Keratinocyte (primary cell): ENCODE data around the gene FAM110D. TPM values are rescaled to one million over a fixed set of nuclear protein-coding genes. Genes with fewer than 3 reads are reported as not detected.

Experiments
- DNase-seq: peaks from one replicate; pipeline ENCODE4 v3.0.0-alpha.2; 2011; ENCODE audit warnings: low read depth, missing footprints, low spot score
- FAIRE-seq: peaks from 2 replicates; lab custom pipeline; 2011; peaks lifted over from hg19 to GRCh38; lab: Jason Lieb, UNC
- H2AFZ ChIP-seq: 2 replicates; pipeline ENCODE4 v1.6.0; 2012; ENCODE audit warnings: low read length, control low read depth, inconsistent platforms; ENCODE audit not compliant: control insufficient read depth
- H3K27ac ChIP-seq: 2 replicates; pipeline ENCODE4 v1.5.1; 2011; ENCODE audit warnings: low read length; ENCODE audit not compliant: control insufficient read depth, insufficient read depth
- H3K27me3 ChIP-seq: 3 replicates; pipeline ENCODE4 v1.6.0; 2011; ENCODE audit warnings: low read length; ENCODE audit not compliant: control insufficient read depth, insufficient read depth; ENCODE audit errors: extremely low read depth
- H3K36me3 ChIP-seq, 2 experiments: 2 replicates in 1 of 2; 3 replicates in 1 of 2; pipeline ENCODE4 v1.5.1; 2011; ENCODE audit warnings: low read length in 2 of 2, mild to moderate bottlenecking in 1 of 2; ENCODE audit not compliant: control insufficient read depth in 2 of 2, insufficient read depth in 2 of 2; ENCODE audit errors: extremely low read depth in 1 of 2
- H3K4me1 ChIP-seq: 3 replicates; pipeline ENCODE4 v1.5.1; 2011; ENCODE audit warnings: low read length; ENCODE audit not compliant: control insufficient read depth, insufficient read depth; ENCODE audit errors: extremely low read depth
- H3K4me2 ChIP-seq: 3 replicates; pipeline ENCODE4 v1.6.0; 2011; ENCODE audit warnings: low read depth, low read length; ENCODE audit not compliant: control insufficient read depth, insufficient read depth; ENCODE audit errors: extremely low read depth
- H3K4me3 ChIP-seq, 3 experiments: fragments of 200-600 bp in 1 of 3; sonication (generic) in 1 of 3; 2 replicates in 2 of 3; 3 replicates in 1 of 3; pipeline ENCODE4 v1.5.1; 2011 to 2016; ENCODE audit warnings: low read length in 3 of 3, mild to moderate bottlenecking in 3 of 3, control low read depth in 2 of 3, inconsistent platforms in 1 of 3, low read depth in 1 of 3, mixed read lengths in 1 of 3, mixed run types in 1 of 3, moderate library complexity in 1 of 3; ENCODE audit not compliant: control insufficient read depth in 2 of 3, insufficient read depth in 2 of 3; ENCODE audit errors: extremely low read depth in 1 of 3
- H3K79me2 ChIP-seq: 2 replicates; pipeline ENCODE4 v1.6.0; 2012; ENCODE audit warnings: low read length; ENCODE audit not compliant: control insufficient read depth, insufficient read depth
- H3K9ac ChIP-seq: 3 replicates; pipeline ENCODE4 v1.6.0; 2011; ENCODE audit warnings: low read length; ENCODE audit not compliant: control insufficient read depth, insufficient read depth; ENCODE audit errors: extremely low read depth
- H3K9me1 ChIP-seq: 3 replicates; pipeline ENCODE4 v1.6.0; 2011; ENCODE audit warnings: low read length; ENCODE audit not compliant: control insufficient read depth, insufficient read depth; ENCODE audit errors: extremely low read depth
- H3K9me3 ChIP-seq: 2 replicates; pipeline ENCODE4 v1.5.1; 2012; ENCODE audit warnings: low read depth, low read length; ENCODE audit not compliant: control insufficient read depth
- H4K20me1 ChIP-seq: 3 replicates; pipeline ENCODE4 v1.6.0; 2011; ENCODE audit warnings: low read length; ENCODE audit not compliant: control insufficient read depth, insufficient read depth; ENCODE audit errors: extremely low read depth
- EZH2 ChIP-seq: IDR thresholded peaks from one replicate; pipeline ENCODE4 v1.6.1; 2012; ENCODE audit warnings: inconsistent platforms, mild to moderate bottlenecking, low read length, moderate library complexity
- dilution Hi-C: fragments of 300-500 bp; cut with MboI; formaldehyde crosslinking; loops from one replicate; pipeline ENCODE4 v1.7.0; 2020; ENCODE audit warnings: low sequenced_read_pairs; ENCODE audit not compliant: extremely low pct_ligation_motif_present
- polyA plus RNA-seq, 5 experiments: library from polyadenylated mRNA; depleted of rRNA in 3 of 5; stranded (reverse) in 3 of 5; stranded (forward) in 1 of 5; unstranded in 1 of 5; fragments of >200 nt; gene quantifications; 1 replicate in 1 of 5; 2 replicates in 3 of 5; 3 replicates in 1 of 5; pipeline versions ENCODE4 v1.2.1 to v1.2.3, GENCODE V29; 2011 to 2012; ENCODE audit warnings: missing spikeins in 2 of 5, low read depth in 1 of 5, low replicate concordance in 1 of 5
- TF ChIP-seq, protein P1 (sequence below), 3 experiments: IDR thresholded peaks in 1 of 3; conservative IDR thresholded peaks in 1 of 3; optimal IDR thresholded peaks in 1 of 3; 2 replicates in 2 of 3; 3 replicates in 1 of 3; pipeline versions ENCODE3 to v1.5.1; 2011; ENCODE audit warnings: low read length in 3 of 3, mild to moderate bottlenecking in 3 of 3, moderate library complexity in 2 of 3, control low read depth in 1 of 3, inconsistent platforms in 1 of 3; ENCODE audit not compliant: insufficient read depth in 2 of 3; ENCODE audit errors: extremely low read depth in 1 of 3

The FAM110D gene
- polyA plus RNA-seq, 1 donor (not counting 4 experiments of a cell fraction or from before 2014, with no cell fraction given): not detected

DNA sequence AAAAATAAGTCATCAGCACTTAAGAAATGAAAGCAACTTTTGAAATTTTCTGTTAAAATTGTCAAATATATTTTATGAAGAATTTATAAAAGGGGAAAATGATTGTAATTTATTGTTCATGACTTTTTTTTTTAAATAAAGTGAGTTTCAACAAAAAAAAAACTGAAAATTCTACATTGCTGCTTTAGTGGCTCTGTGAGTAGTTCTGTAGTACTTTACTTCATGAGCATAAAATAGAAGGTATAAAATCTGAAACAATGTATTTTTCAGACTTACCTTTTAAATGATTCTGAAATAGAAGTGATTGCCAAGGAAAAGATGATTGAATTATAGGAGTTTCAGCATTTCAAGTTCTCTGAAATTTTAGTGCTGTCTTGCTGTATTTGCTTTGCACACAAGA, 33.5 kb upstream of the FAM110D start:
- H3K4me2 ChIP-seq: no peak overlapping the region

DNA sequence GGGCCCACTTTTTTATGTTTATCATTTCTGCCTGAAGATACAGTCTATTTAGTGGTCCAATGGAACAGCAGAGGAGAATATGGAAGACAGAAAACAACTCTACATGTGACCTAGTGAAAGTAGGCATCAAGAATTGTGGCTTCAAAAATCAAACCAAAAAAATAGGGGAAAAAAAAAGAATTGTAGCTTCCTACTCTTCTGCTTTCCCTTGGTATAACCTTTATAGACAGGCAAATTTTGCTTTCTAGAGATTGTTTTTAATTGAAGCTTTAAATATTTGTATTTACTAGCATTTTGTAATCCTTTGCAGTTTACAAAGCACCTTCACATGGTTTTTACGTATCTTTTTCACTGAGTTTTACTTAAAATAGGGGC, 32.9 kb upstream of the FAM110D start:
- Histone ChIP-seq H2AFZ (no peak overlapping the region), H3K27ac (peak overlapping the region; percentile 77), H3K9me3 (no peaks in the 10 kb centered on the region), H3K36me3 (no peaks in the 10 kb centered on the region), H3K9me1 (no peaks in the 10 kb centered on the region), H3K4me3 (no peak overlapping the region), H3K27me3 (no peaks in the 10 kb centered on the region), H3K9ac (peak overlapping the region; percentile 45), H3K79me2 (no peaks in the 10 kb centered on the region), H3K4me2 (peak overlapping the region; percentile 49), H4K20me1 (no peaks in the 10 kb centered on the region), H3K4me1 (peaks cover 36% of the 10 kb centered on the region)
- TF ChIP-seq EZH2: no peak
- TF ChIP-seq, protein P1, sequence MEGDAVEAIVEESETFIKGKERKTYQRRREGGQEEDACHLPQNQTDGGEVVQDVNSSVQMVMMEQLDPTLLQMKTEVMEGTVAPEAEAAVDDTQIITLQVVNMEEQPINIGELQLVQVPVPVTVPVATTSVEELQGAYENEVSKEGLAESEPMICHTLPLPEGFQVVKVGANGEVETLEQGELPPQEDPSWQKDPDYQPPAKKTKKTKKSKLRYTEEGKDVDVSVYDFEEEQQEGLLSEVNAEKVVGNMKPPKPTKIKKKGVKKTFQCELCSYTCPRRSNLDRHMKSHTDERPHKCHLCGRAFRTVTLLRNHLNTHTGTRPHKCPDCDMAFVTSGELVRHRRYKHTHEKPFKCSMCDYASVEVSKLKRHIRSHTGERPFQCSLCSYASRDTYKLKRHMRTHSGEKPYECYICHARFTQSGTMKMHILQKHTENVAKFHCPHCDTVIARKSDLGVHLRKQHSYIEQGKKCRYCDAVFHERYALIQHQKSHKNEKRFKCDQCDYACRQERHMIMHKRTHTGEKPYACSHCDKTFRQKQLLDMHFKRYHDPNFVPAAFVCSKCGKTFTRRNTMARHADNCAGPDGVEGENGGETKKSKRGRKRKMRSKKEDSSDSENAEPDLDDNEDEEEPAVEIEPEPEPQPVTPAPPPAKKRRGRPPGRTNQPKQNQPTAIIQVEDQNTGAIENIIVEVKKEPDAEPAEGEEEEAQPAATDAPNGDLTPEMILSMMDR (optimal IDR thresholded peaks at IDR 0.05 in 1 of 3, IDR thresholded peaks at IDR 0.05 in 1 of 3, conservative IDR thresholded peaks at IDR 0.05 in 1 of 3; ENCODE audit: extremely low read depth in 1 of 3, insufficient read depth in 2 of 3, low read length in 3 of 3): no peak
- dilution Hi-C loops: no loop called here
- DNase-seq (no peak), FAIRE-seq (no peak)

More for the DNA sequence above, 33.5 kb upstream of the FAM110D start:
- Histone ChIP-seq H3K9ac (no peak overlapping the region), H2AFZ (no peak overlapping the region), H3K9me1 (no peaks in the 10 kb centered on the region), H3K4me1 (peaks cover 36% of the 10 kb centered on the region), H3K36me3 (no peaks in the 10 kb centered on the region), H3K79me2 (no peaks in the 10 kb centered on the region), H4K20me1 (no peaks in the 10 kb centered on the region), H3K4me3 (no peak overlapping the region), H3K27me3 (no peaks in the 10 kb centered on the region), H3K27ac (no peak overlapping the region), H3K9me3 (no peaks in the 10 kb centered on the region)
- TF ChIP-seq, protein P1 (optimal IDR thresholded peaks at IDR 0.05 in 1 of 3, IDR thresholded peaks at IDR 0.05 in 1 of 3, conservative IDR thresholded peaks at IDR 0.05 in 1 of 3; ENCODE audit: extremely low read depth in 1 of 3, insufficient read depth in 2 of 3, low read length in 3 of 3): no peak
- TF ChIP-seq EZH2: no peak
- FAIRE-seq (no peak), DNase-seq (no peak)
- dilution Hi-C loops: no loop called here
